HepG2 (cell line): ENCODE measurements around the gene NPB. TPM values are rescaled to one million over a fixed set of nuclear protein-coding genes. Genes with fewer than 3 reads are reported as not detected.
A peak's percentile ranks its signal among the peaks of the same experiment; 100 is the strongest.

Source experiments
- ATM ChIP-seq: fragments of 450-650 bp; IDR thresholded peaks from 2 replicates; pipeline ENCODE4 v1.7.1; 2017; ENCODE audit warnings: mild to moderate bottlenecking, borderline replicate concordance
- CCDC6 ChIP-seq: sonication (generic); formaldehyde crosslinking; IDR thresholded peaks from 2 replicates; pipeline ENCODE4 v1.8.1; 2022; ENCODE audit warnings: mild to moderate bottlenecking, missing genetic modification reagents, moderate library complexity
- HMGXB4 ChIP-seq, 2 experiments: sonication (generic) in 1 of 2; formaldehyde crosslinking in 1 of 2; IDR thresholded peaks; 2 replicates each; pipeline versions ENCODE4 v1.4.0 to v1.6.1; 2018 to 2020; ENCODE audit warnings: missing genetic modification reagents in 2 of 2, borderline replicate concordance in 1 of 2, low read depth in 1 of 2, mild to moderate bottlenecking in 1 of 2, missing biosample characterization in 1 of 2
- POLR2A ChIP-seq, 2 experiments: IDR thresholded peaks; 2 replicates each; pipeline ENCODE4 v1.6.1; 2011; ENCODE audit warnings: low read depth in 2 of 2, low read length in 2 of 2, mild to moderate bottlenecking in 1 of 2, moderate library complexity in 1 of 2; ENCODE audit not compliant: insufficient read depth in 1 of 2
- POLR2AphosphoS5 ChIP-seq: IDR thresholded peaks from 2 replicates; pipeline ENCODE4 v1.6.1; 2012; ENCODE audit warnings: low read depth, low read length
- SKI ChIP-seq: fragments of 450-650 bp; IDR thresholded peaks from one replicate; pipeline ENCODE4 v1.6.1; 2018; ENCODE audit warnings: mild to moderate bottlenecking; ENCODE audit not compliant: partially characterized antibody
- SP5 ChIP-seq: IDR thresholded peaks from 2 replicates; pipeline ENCODE4 v1.6.1; 2016; ENCODE audit warnings: low read depth, borderline replicate concordance
- SYNCRIP ChIP-seq: fragments of 200-400 bp; formaldehyde crosslinking; IDR thresholded peaks from 2 replicates; pipeline ENCODE4 v1.6.1; 2018; ENCODE audit warnings: mild to moderate bottlenecking, low read depth, low read length; ENCODE audit not compliant: insufficient read depth
- TEAD3 ChIP-seq: optimal IDR thresholded peaks from 2 replicates; pipeline ENCODE3; 2016; ENCODE audit warnings: borderline replicate concordance
- TIGD3 ChIP-seq: sonication (generic); formaldehyde crosslinking; IDR thresholded peaks from 2 replicates; pipeline ENCODE4 v1.5.1; 2020; ENCODE audit warnings: mild to moderate bottlenecking, missing genetic modification reagents, borderline replicate concordance
- ZBTB7B ChIP-seq: sonication (generic); formaldehyde crosslinking; IDR thresholded peaks from 2 replicates; pipeline ENCODE4 v1.4.0; 2020; ENCODE audit warnings: missing genetic modification reagents
- ZNF431 ChIP-seq: sonication (generic); formaldehyde crosslinking; IDR thresholded peaks from 2 replicates; pipeline ENCODE4 v1.9.0; 2022; ENCODE audit warnings: missing genetic modification reagents, low read depth, mild to moderate bottlenecking, borderline replicate concordance
- ZNF615 ChIP-seq: sonication (generic); formaldehyde crosslinking; IDR thresholded peaks from 2 replicates; pipeline ENCODE4 v1.5.0; 2020; ENCODE audit warnings: mild to moderate bottlenecking, missing genetic modification reagents, borderline replicate concordance
- ZNF746 ChIP-seq: sonication (generic); formaldehyde crosslinking; IDR thresholded peaks from 2 replicates; pipeline ENCODE4 v1.8.0; 2022; ENCODE audit warnings: mild to moderate bottlenecking, missing genetic modification reagents
- ZNF776 ChIP-seq: sonication (generic); formaldehyde crosslinking; IDR thresholded peaks from 2 replicates; pipeline ENCODE4 v1.4.0; 2020; ENCODE audit warnings: mild to moderate bottlenecking, missing genetic modification reagents
- polyA plus RNA-seq, 8 experiments: library from polyadenylated mRNA; depleted of rRNA in 3 of 8; stranded (reverse) in 7 of 8; unstranded in 1 of 8; fragments of >200 nt; fragmentation: Illumina TruSeq in 4 of 8; extraction: Trizol in 4 of 8; gene quantifications; 2 replicates each; pipeline versions ENCODE4 v1.2.1 to v1.2.3, GENCODE V29; 2011 to 2016; ENCODE audit warnings: low read depth in 4 of 8, missing spikeins in 1 of 8, mixed read lengths in 1 of 8; ENCODE audit not compliant: insufficient read depth in 1 of 8
- total RNA-seq, 5 experiments: library from RNA; depleted of rRNA; stranded (reverse); fragments of >200 nt; fragmentation: Illumina TruSeq; extraction: Trizol; gene quantifications; 2 replicates each; pipeline ENCODE4 v1.2.3, GENCODE V29; 2016; ENCODE audit warnings: low read depth in 1 of 5
- TF ChIP-seq, protein P1 (sequence below): sonication (generic); formaldehyde crosslinking; IDR thresholded peaks from 2 replicates; pipeline ENCODE4 v1.5.0; 2020; ENCODE audit warnings: mild to moderate bottlenecking, missing genetic modification reagents, borderline replicate concordance
- TF ChIP-seq, protein P2 (sequence below): IDR thresholded peaks from 2 replicates; pipeline ENCODE4 v1.6.1; 2016
- TF ChIP-seq, protein P3 (sequence below): IDR thresholded peaks from 2 replicates; pipeline ENCODE4 v1.6.1; 2018; ENCODE audit warnings: missing genetic modification reagents, mild to moderate bottlenecking, missing compliant biosample characterization

Gene NPB
- total and polyA plus RNA-seq, 2 of the 13 experiments (the other 11 are each of a cell fraction or from before 2014, with no cell fraction given) = 0.11 to 0.93 TPM

- TF ChIP-seq, protein P1, sequence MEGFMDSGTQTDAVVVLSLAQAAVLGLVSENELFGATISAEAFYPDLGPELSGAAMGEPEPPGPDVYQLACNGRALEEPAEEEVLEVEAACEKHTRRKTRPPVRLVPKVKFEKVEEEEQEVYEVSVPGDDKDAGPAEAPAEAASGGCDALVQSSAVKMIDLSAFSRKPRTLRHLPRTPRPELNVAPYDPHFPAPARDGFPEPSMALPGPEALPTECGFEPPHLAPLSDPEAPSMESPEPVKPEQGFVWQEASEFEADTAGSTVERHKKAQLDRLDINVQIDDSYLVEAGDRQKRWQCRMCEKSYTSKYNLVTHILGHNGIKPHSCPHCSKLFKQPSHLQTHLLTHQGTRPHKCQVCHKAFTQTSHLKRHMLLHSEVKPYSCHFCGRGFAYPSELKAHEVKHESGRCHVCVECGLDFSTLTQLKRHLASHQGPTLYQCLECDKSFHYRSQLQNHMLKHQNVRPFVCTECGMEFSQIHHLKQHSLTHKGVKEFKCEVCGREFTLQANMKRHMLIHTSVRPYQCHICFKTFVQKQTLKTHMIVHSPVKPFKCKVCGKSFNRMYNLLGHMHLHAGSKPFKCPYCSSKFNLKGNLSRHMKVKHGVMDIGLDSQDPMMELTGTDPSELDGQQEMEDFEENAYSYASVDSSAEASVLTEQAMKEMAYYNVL = no peak
- TF ChIP-seq, protein P2, sequence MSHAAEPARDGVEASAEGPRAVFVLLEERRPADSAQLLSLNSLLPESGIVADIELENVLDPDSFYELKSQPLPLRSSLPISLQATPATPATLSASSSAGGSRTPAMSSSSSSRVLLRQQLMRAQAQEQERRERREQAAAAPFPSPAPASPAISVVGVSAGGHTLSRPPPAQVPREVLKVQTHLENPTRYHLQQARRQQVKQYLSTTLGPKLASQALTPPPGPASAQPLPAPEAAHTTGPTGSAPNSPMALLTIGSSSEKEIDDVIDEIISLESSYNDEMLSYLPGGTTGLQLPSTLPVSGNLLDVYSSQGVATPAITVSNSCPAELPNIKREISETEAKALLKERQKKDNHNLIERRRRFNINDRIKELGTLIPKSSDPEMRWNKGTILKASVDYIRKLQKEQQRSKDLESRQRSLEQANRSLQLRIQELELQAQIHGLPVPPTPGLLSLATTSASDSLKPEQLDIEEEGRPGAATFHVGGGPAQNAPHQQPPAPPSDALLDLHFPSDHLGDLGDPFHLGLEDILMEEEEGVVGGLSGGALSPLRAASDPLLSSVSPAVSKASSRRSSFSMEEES = peak; percentile 9; the same call in 1 of the 2 replicates
- TF ChIP-seq CCDC6 (CRISPR knock-in tag) (peak; percentile 29; the same call in 1 of the 2 replicates), SP5 (CRISPR knock-in tag) (0 out of 2 replicates have a peak, but pooled peaks have one; percentile 21), SKI (no peak), ZNF615 (no peak), TEAD3 (CRISPR knock-in tag) (peak; percentile 7), ZNF431 (CRISPR knock-in tag) (no peak), ZBTB7B (CRISPR knock-in tag) (no peak), POLR2A (IDR thresholded peaks at IDR 0.05; ENCODE audit: insufficient read depth in 1 of 2, low read depth in 2 of 2, low read length in 2 of 2) (peak; percentile 39 to 67; a peak in 2 of 4 replicates), ZNF776 (CRISPR knock-in tag) (no peak), HMGXB4 (CRISPR knock-in tag; IDR thresholded peaks at IDR 0.05; ENCODE audit: borderline replicate concordance in 1 of 2, low read depth in 1 of 2) (peak in 1 of 2 experiments; percentile 22; a peak in 1 of 4 replicates), ZNF746 (CRISPR knock-in tag) (0 out of 2 replicates have a peak, but pooled peaks have one; percentile 29), SYNCRIP (no peak), POLR2AphosphoS5 (peak; percentile 36; the same call in 1 of the 2 replicates), TIGD3 (CRISPR knock-in tag) (no peak), ATM (peak; percentile 32; the same call in 1 of the 2 replicates)
- TF ChIP-seq, protein P3, sequence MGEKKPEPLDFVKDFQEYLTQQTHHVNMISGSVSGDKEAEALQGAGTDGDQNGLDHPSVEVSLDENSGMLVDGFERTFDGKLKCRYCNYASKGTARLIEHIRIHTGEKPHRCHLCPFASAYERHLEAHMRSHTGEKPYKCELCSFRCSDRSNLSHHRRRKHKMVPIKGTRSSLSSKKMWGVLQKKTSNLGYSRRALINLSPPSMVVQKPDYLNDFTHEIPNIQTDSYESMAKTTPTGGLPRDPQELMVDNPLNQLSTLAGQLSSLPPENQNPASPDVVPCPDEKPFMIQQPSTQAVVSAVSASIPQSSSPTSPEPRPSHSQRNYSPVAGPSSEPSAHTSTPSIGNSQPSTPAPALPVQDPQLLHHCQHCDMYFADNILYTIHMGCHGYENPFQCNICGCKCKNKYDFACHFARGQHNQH (CRISPR knock-in tag) = peak; percentile 29; the same call in 1 of the 2 replicates
Observed at GRCh38 chr17:81916234-81917001, 14.4 kb downstream of the NPB start (continued).
